Measurements from ENCODE around the gene ZYG11B.
"Not testable (repeated sequence)": the region's sequence is repeated elsewhere in the genome, so short reads cannot be mapped to it uniquely, and the experiment has no call there.

ZYG11B gene

GRCh38 chr1:52686830-52687229 lies 39.4 kb upstream of the ZYG11B start:
- DNase-seq (ENCODE audit: low read depth, low spot score), result no peak
- Histone ChIP-seq H3K4me3 (no peak overlapping the region), H3K27ac (peak overlapping the region; percentile 25; the same call in 1 of the 2 replicates), H3K9me3 (ENCODE audit: low read depth, low read length) (no peaks in the 10 kb centered on the region), H3K9ac (ENCODE audit: insufficient read length) (no peak overlapping the region), H3K36me3 (ENCODE audit: insufficient read depth, low read length) (peaks cover 47% of the 10 kb centered on the region)
- TF ChIP-seq FOXP2 (optimal IDR thresholded peaks at IDR 0.05; ENCODE audit: control extremely low read depth, extremely low read length, insufficient read depth) (no peak), EZH2 (IDR thresholded peaks at IDR 0.05) (no peak), POLR2AphosphoS5 (IDR thresholded peaks at IDR 0.05; ENCODE audit: borderline replicate concordance, low read depth, low read length) (no peak)

- Histone ChIP-seq H3K4me3 (no peak overlapping the region), H3K9ac (ENCODE audit: insufficient read length) (no peak overlapping the region), H3K9me3 (ENCODE audit: low read depth, low read length) (no peaks in the 10 kb centered on the region), H3K27ac (no peak overlapping the region), H3K36me3 (ENCODE audit: insufficient read depth, low read length) (peaks cover 51% of the 10 kb centered on the region)
- no peak for TF ChIP-seq POLR2AphosphoS5 (IDR thresholded peaks at IDR 0.05; ENCODE audit: borderline replicate concordance, low read depth, low read length)
- DNase-seq (ENCODE audit: low read depth, low spot score), result no peak
Measured at GRCh38 chr1:52691821-52692220, 34.4 kb upstream of the ZYG11B start.

GRCh38 chr1:52692697-52693096 lies 33.6 kb upstream of the ZYG11B start:
- H3K27ac ChIP-seq, result no peak overlapping the region
- H3K36me3 ChIP-seq (ENCODE audit: insufficient read depth, low read length), result peaks cover 43% of the 10 kb centered on the region
- H3K9me3 ChIP-seq (ENCODE audit: low read depth, low read length), result no peaks in the 10 kb centered on the region
- H3K9ac ChIP-seq (ENCODE audit: insufficient read length), result no peak overlapping the region
- no peak overlapping the region for H3K4me3 ChIP-seq
- no peak for TF ChIP-seq POLR2AphosphoS5 (IDR thresholded peaks at IDR 0.05; ENCODE audit: borderline replicate concordance, low read depth, low read length)
- no peak for TF ChIP-seq EZH2 (IDR thresholded peaks at IDR 0.05)
- TF ChIP-seq FOXP2 (optimal IDR thresholded peaks at IDR 0.05; ENCODE audit: control extremely low read depth, extremely low read length, insufficient read depth), result no peak
- DNase-seq (ENCODE audit: low read depth, low spot score), result no peak

GRCh38 chr1:52693351-52693750 lies 32.9 kb upstream of the ZYG11B start:
- not testable (repeated sequence) for H3K4me3 ChIP-seq; DNase-seq (ENCODE audit: low read depth, low spot score)
- peaks cover 36% of the 10 kb centered on the region for H3K36me3 ChIP-seq (ENCODE audit: insufficient read depth, low read length)

GRCh38 chr1:52693843-52694242 lies 32.4 kb upstream of the ZYG11B start:
- Histone ChIP-seq H3K4me3 (no peak overlapping the region), H3K27ac (no peak overlapping the region), H3K9ac (ENCODE audit: insufficient read length) (no peak overlapping the region), H3K9me3 (ENCODE audit: low read depth, low read length) (no peaks in the 10 kb centered on the region), H3K36me3 (ENCODE audit: insufficient read depth, low read length) (peaks cover 32% of the 10 kb centered on the region)
- TF ChIP-seq EZH2 (IDR thresholded peaks at IDR 0.05), result no peak
- no peak for TF ChIP-seq FOXP2 (optimal IDR thresholded peaks at IDR 0.05; ENCODE audit: control extremely low read depth, extremely low read length, insufficient read depth)
- TF ChIP-seq POLR2AphosphoS5 (IDR thresholded peaks at IDR 0.05; ENCODE audit: borderline replicate concordance, low read depth, low read length), result no peak
- DNase-seq (ENCODE audit: low read depth, low spot score), result no peak

More at GRCh38 chr1:52693351-52693750, 32.9 kb upstream of the ZYG11B start:
- not testable (repeated sequence) for H3K9ac ChIP-seq (ENCODE audit: insufficient read length); H3K27ac ChIP-seq; H3K9me3 ChIP-seq (ENCODE audit: low read depth, low read length)

GRCh38 chr1:52695627-52696026 lies 30.6 kb upstream of the ZYG11B start:
- TF ChIP-seq POLR2AphosphoS5 (IDR thresholded peaks at IDR 0.05; ENCODE audit: borderline replicate concordance, low read depth, low read length) (no peak), EZH2 (IDR thresholded peaks at IDR 0.05) (no peak), FOXP2 (optimal IDR thresholded peaks at IDR 0.05; ENCODE audit: control extremely low read depth, extremely low read length, insufficient read depth) (no peak)
- no peak for DNase-seq (ENCODE audit: low read depth, low spot score)
- Histone ChIP-seq H3K36me3 (ENCODE audit: insufficient read depth, low read length) (peaks cover 24% of the 10 kb centered on the region), H3K9ac (ENCODE audit: insufficient read length) (no peak overlapping the region), H3K27ac (no peak overlapping the region), H3K4me3 (no peak overlapping the region), H3K9me3 (ENCODE audit: low read depth, low read length) (no peaks in the 10 kb centered on the region)

GRCh38 chr1:52697795-52698674 lies 28.2 kb upstream of the ZYG11B start, which contains the start of gene COA7:
Gene COA7 (minus strand): TSS chr1:52698347. CDS start chr1:52698326, 21 bp downstream.
- H3K36me3 ChIP-seq (ENCODE audit: insufficient read depth, low read length), result peaks cover 1% of the 10 kb centered on the region
- H3K9me3 ChIP-seq (ENCODE audit: low read depth, low read length), result no peaks in the 10 kb centered on the region
- peak within 1 kb of the TSS; percentile 95 for H3K9ac ChIP-seq (ENCODE audit: insufficient read length)
- TF ChIP-seq FOXP2 (optimal IDR thresholded peaks at IDR 0.05; ENCODE audit: control extremely low read depth, extremely low read length, insufficient read depth) (no peak), POLR2AphosphoS5 (IDR thresholded peaks at IDR 0.05; ENCODE audit: borderline replicate concordance, low read depth, low read length) (peak; percentile 95)
- H3K27ac ChIP-seq, result peak within 1 kb of the TSS; percentile 58
- no peak for DNase-seq (ENCODE audit: low read depth, low spot score)
- H3K4me3 ChIP-seq, result peak within 1 kb of the TSS; percentile 98

- Histone ChIP-seq H3K9me3 (ENCODE audit: low read depth, low read length) (no peaks in the 10 kb centered on the region), H3K9ac (ENCODE audit: insufficient read length) (no peak overlapping the region), H3K36me3 (ENCODE audit: insufficient read depth, low read length) (no peaks in the 10 kb centered on the region), H3K4me3 (no peak overlapping the region), H3K27ac (no peak overlapping the region)
- TF ChIP-seq EZH2 (IDR thresholded peaks at IDR 0.05) (no peak), FOXP2 (optimal IDR thresholded peaks at IDR 0.05; ENCODE audit: control extremely low read depth, extremely low read length, insufficient read depth) (no peak), POLR2AphosphoS5 (IDR thresholded peaks at IDR 0.05; ENCODE audit: borderline replicate concordance, low read depth, low read length) (no peak)
- no peak for DNase-seq (ENCODE audit: low read depth, low spot score)
Measured at GRCh38 chr1:52702886-52703787, 23.1 kb upstream of the ZYG11B start.

Data from SK-N-MC (cell line).